Uterus (tissue), 2 donors: ENCODE data around the gene TYW5.

Experiments
- POLR2A ChIP-seq, 2 donors: fragments of 450-650 bp; IDR thresholded peaks; one replicate each; pipeline ENCODE4 v1.6.1; 2016; ENCODE audit warnings: antibody characterized with exemption in 2 of 2, mild to moderate bottlenecking in 1 of 2, moderate library complexity in 1 of 2
- TF ChIP-seq, protein P1 (sequence below), 4 experiments: fragments of 200-600 bp in 2 of 4; fragments of 450-650 bp in 2 of 4; sonication (generic) in 2 of 4; IDR thresholded peaks; one replicate each; pipeline ENCODE4 v1.5.1; 2016 to 2019; ENCODE audit warnings: antibody characterized with exemption in 4 of 4, mild to moderate bottlenecking in 2 of 4, moderate library complexity in 1 of 4

DNA sequence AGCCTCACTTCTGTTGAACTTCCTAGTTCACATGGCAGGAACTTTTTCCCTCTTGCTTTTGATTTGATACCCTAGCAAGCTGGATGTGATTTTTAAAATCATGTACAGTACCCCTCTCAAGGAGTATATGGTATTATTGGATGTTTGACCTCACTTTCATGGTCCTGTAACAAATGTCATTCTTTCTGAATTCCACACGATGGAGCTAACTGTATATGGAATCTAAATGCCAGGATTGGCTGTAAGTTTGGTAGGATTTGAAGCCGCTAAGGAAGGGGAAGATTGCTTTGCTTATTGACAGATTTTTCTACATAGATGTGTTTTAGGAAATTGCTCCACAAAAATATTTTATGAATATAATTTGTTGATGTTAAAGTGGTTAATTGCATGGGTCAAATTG, 18.4 kb upstream of the TYW5 start:
- TF ChIP-seq, protein P1, sequence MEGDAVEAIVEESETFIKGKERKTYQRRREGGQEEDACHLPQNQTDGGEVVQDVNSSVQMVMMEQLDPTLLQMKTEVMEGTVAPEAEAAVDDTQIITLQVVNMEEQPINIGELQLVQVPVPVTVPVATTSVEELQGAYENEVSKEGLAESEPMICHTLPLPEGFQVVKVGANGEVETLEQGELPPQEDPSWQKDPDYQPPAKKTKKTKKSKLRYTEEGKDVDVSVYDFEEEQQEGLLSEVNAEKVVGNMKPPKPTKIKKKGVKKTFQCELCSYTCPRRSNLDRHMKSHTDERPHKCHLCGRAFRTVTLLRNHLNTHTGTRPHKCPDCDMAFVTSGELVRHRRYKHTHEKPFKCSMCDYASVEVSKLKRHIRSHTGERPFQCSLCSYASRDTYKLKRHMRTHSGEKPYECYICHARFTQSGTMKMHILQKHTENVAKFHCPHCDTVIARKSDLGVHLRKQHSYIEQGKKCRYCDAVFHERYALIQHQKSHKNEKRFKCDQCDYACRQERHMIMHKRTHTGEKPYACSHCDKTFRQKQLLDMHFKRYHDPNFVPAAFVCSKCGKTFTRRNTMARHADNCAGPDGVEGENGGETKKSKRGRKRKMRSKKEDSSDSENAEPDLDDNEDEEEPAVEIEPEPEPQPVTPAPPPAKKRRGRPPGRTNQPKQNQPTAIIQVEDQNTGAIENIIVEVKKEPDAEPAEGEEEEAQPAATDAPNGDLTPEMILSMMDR (IDR thresholded peaks at IDR 0.05), result peak; percentile 24 to 57 (median 30)
- TF ChIP-seq POLR2A (IDR thresholded peaks at IDR 0.05), result no peak
